Body of pancreas (tissue), 4 donors: ENCODE measurements around the gene MPHOSPH8. TPM values are rescaled to one million over a fixed set of nuclear protein-coding genes. Genes with fewer than 3 reads are reported as not detected.

Source experiments
- ATAC-seq: fragments of 150-250 bp; one replicate; pipeline ENCODE4 v1.9.1; 2016
- DNase-seq, 4 donors: peaks; one replicate each; pipeline ENCODE4 v3.0.0-alpha.2; 2019
- H3K27ac ChIP-seq, 4 donors: fragments of 200-600 bp; sonication (generic); 1 replicate in 3 of 4; 2 replicates in 1 of 4; pipeline versions ENCODE4 v1.5.1 to v1.6.1; 2016 to 2019; ENCODE audit warnings: mild to moderate bottlenecking in 1 of 4, mixed read lengths in 1 of 4, moderate library complexity in 1 of 4
- H3K27me3 ChIP-seq, 2 donors: fragments of 200-600 bp; sonication (generic); one replicate each; pipeline ENCODE4 v1.6.0; 2016; ENCODE audit warnings: mild to moderate bottlenecking in 1 of 2
- H3K36me3 ChIP-seq, 2 donors: fragments of 200-600 bp; sonication (generic); replicated peaks in 1 of 2; 2 replicates each; pipeline ENCODE4 v1.5.1; 2016; ENCODE audit warnings: low read depth in 2 of 2; ENCODE audit not compliant: insufficient read depth in 1 of 2
- H3K4me1 ChIP-seq: fragments of 200-600 bp; sonication (generic); one replicate; pipeline ENCODE4 v1.6.0; 2016
- H3K4me3 ChIP-seq, 2 donors: fragments of 200-600 bp; sonication (generic); 1 replicate in 1 of 2; 2 replicates in 1 of 2; pipeline ENCODE4 v1.5.1; 2016 to 2019
- H3K9me3 ChIP-seq, 3 donors: fragments of 200-600 bp; sonication (generic); 1 replicate in 2 of 3; 2 replicates in 1 of 3; pipeline ENCODE4 v1.5.1; 2016
- POLR2A ChIP-seq, 3 donors: fragments of 450-650 bp; IDR thresholded peaks; one replicate each; pipeline ENCODE4 v1.6.1; 2016; ENCODE audit warnings: antibody characterized with exemption in 3 of 3, mild to moderate bottlenecking in 2 of 3
- WGBS, 2 donors: methylation state at CpG; one replicate each; pipeline ENCODE4 v1.1.5; 2017; 5-methylcytosine and 5-hydroxymethylcytosine counted together
- intact Hi-C: fragments of 100-400 bp; cut with DNase I; formaldehyde crosslinking; loops from one replicate; pipeline ENCODE4 v1.15.1; 2023
- total RNA-seq, 2 donors: library from RNA; depleted of rRNA; stranded (reverse); fragments of >200 nt; gene quantifications; one replicate each; pipeline ENCODE4 v1.1.0, GENCODE V29; 2016
- TF ChIP-seq, protein P1 (sequence below), 7 experiments: fragments of 450-650 bp in 4 of 7; fragments of 200-600 bp in 3 of 7; sonication (generic) in 3 of 7; IDR thresholded peaks; one replicate each; pipeline ENCODE4 v1.5.1; 2016 to 2019; ENCODE audit warnings: antibody characterized with exemption in 7 of 7

The MPHOSPH8 gene
- total RNA-seq, 2 donors from 2014 or later = 18.7 to 23.4 TPM

GRCh38 chr13:19605161-19605955 lies 28.1 kb upstream of the MPHOSPH8 start:
- no peak for TF ChIP-seq POLR2A (IDR thresholded peaks at IDR 0.05)
- TF ChIP-seq, protein P1, sequence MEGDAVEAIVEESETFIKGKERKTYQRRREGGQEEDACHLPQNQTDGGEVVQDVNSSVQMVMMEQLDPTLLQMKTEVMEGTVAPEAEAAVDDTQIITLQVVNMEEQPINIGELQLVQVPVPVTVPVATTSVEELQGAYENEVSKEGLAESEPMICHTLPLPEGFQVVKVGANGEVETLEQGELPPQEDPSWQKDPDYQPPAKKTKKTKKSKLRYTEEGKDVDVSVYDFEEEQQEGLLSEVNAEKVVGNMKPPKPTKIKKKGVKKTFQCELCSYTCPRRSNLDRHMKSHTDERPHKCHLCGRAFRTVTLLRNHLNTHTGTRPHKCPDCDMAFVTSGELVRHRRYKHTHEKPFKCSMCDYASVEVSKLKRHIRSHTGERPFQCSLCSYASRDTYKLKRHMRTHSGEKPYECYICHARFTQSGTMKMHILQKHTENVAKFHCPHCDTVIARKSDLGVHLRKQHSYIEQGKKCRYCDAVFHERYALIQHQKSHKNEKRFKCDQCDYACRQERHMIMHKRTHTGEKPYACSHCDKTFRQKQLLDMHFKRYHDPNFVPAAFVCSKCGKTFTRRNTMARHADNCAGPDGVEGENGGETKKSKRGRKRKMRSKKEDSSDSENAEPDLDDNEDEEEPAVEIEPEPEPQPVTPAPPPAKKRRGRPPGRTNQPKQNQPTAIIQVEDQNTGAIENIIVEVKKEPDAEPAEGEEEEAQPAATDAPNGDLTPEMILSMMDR (IDR thresholded peaks at IDR 0.05) = no peak
- no peaks in the 10 kb centered on the region for H3K27me3 ChIP-seq
- no peaks in the 10 kb centered on the region for H3K36me3 ChIP-seq
- intact Hi-C loops = no loop called here
- H3K4me1 ChIP-seq = peaks cover 14% of the 10 kb centered on the region
- DNase-seq = no peak
- ATAC-seq = no peak
- H3K4me3 ChIP-seq = no peak overlapping the region
- 92 to 93% methylated on average over 7 of the region's 7 CpGs for WGBS, 2 donors
- H3K27ac ChIP-seq = no peak overlapping the region
- H3K9me3 ChIP-seq = no peaks in the 10 kb centered on the region

DNA sequence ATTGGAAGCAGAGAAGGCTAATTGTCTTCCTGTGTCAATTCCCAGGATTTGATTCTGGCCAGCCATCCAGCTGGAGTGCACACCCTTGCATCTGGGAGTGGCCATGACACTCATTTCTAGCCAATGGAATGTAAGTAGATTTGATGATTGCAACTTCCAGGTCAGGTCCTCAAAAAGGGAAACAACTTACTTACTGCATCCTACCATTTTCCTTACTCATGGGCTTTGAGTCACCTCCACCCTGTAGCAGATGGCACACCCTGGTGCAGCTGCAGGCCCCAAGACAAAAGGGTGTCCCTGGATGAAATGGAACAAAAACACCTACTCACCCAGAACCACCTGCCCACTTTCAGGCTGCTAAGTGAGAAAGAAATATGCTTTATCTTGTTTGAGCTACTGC lies 27.3 kb upstream of the MPHOSPH8 start:
- intact Hi-C loops = no loop called here
- TF ChIP-seq, protein P1 (IDR thresholded peaks at IDR 0.05) = no peak
- no peak for TF ChIP-seq POLR2A (IDR thresholded peaks at IDR 0.05)
- ATAC-seq (no peak), DNase-seq (no peak)
- no peaks in the 10 kb centered on the region for H3K9me3 ChIP-seq
- H3K27ac ChIP-seq = no peak overlapping the region
- H3K27me3 ChIP-seq = no peaks in the 10 kb centered on the region
- peaks cover 14% of the 10 kb centered on the region for H3K4me1 ChIP-seq
- no peaks in the 10 kb centered on the region for H3K36me3 ChIP-seq
- H3K4me3 ChIP-seq = no peak overlapping the region

DNA sequence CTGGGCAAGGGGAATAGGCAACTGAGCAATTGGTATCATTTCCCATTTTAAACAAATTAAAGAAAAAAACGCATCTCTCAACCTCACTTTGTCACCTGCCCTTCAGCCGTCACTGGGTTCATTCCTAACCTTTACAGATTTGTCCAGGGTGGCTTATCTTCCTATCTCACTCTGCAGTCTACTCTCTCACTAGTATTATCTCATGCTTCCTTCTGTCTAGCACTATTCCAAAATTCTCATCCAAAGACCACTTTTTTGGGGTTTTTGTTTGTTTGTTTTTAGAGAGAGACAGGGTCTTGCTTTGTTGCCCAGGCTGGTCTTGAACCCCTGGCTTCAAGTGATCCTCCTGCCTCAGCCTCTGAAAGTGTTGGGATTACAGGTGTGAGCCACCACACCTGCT lies 26.7 kb upstream of the MPHOSPH8 start:
- no peak overlapping the region for H3K4me3 ChIP-seq
- H3K36me3 ChIP-seq = no peaks in the 10 kb centered on the region
- intact Hi-C loops = no loop called here
- 84 to 91% methylated on average over 2 of the region's 2 CpGs for WGBS, 2 donors
- DNase-seq (no peak), ATAC-seq (no peak)
- H3K27ac ChIP-seq = no peak overlapping the region
- H3K4me1 ChIP-seq = peaks cover 10% of the 10 kb centered on the region
- H3K9me3 ChIP-seq = no peaks in the 10 kb centered on the region
- TF ChIP-seq, protein P1 (IDR thresholded peaks at IDR 0.05) = no peak
- no peak for TF ChIP-seq POLR2A (IDR thresholded peaks at IDR 0.05)
- H3K27me3 ChIP-seq = no peaks in the 10 kb centered on the region

GRCh38 chr13:19607523-19608078 lies 25.9 kb upstream of the MPHOSPH8 start:
- Histone ChIP-seq H3K4me1 (peaks cover 3% of the 10 kb centered on the region), H3K27ac (no peak overlapping the region), H3K27me3 (no peaks in the 10 kb centered on the region), H3K36me3 (no peaks in the 10 kb centered on the region), H3K4me3 (no peak overlapping the region), H3K9me3 (no peaks in the 10 kb centered on the region)
- 91 to 94% methylated on average over 10 of the region's 10 CpGs for WGBS, 2 donors
- intact Hi-C loops = no loop called here
- no peak for TF ChIP-seq POLR2A (IDR thresholded peaks at IDR 0.05)
- TF ChIP-seq, protein P1 (IDR thresholded peaks at IDR 0.05) = no peak
- DNase-seq (no peak), ATAC-seq (no peak)

- Histone ChIP-seq H3K27ac (no peak overlapping the region), H3K4me3 (no peak overlapping the region), H3K9me3 (no peaks in the 10 kb centered on the region), H3K36me3 (no peaks in the 10 kb centered on the region), H3K4me1 (no peaks in the 10 kb centered on the region), H3K27me3 (no peaks in the 10 kb centered on the region)
- 24 to 39% methylated on average over 4 of the region's 4 CpGs for WGBS, 2 donors
- DNase-seq (peak in 2 of 4 donors; percentile 23 to 29), ATAC-seq (no peak)
- TF ChIP-seq, protein P1 (IDR thresholded peaks at IDR 0.05) = peak in 6 of 7 experiments; percentile 35 to 59 (median 50)
- TF ChIP-seq POLR2A (IDR thresholded peaks at IDR 0.05) = no peak
- intact Hi-C loops = no loop called here
Measured at GRCh38 chr13:19618977-19619376, 14.5 kb upstream of the MPHOSPH8 start.
